GM18507 (cell line): ENCODE results near the gene SLC9A7.

Experiments used
- DNase-seq: peaks from one replicate; pipeline ENCODE4 v3.0.0; 2011; ENCODE audit warnings: low read depth; ENCODE audit not compliant: insufficient read length; ENCODE audit errors: extremely low spot score
- FAIRE-seq: peaks from 2 replicates; lab custom pipeline; 2011; peaks lifted over from hg19 to GRCh38; lab: Jason Lieb, UNC

The SLC9A7 gene

DNA sequence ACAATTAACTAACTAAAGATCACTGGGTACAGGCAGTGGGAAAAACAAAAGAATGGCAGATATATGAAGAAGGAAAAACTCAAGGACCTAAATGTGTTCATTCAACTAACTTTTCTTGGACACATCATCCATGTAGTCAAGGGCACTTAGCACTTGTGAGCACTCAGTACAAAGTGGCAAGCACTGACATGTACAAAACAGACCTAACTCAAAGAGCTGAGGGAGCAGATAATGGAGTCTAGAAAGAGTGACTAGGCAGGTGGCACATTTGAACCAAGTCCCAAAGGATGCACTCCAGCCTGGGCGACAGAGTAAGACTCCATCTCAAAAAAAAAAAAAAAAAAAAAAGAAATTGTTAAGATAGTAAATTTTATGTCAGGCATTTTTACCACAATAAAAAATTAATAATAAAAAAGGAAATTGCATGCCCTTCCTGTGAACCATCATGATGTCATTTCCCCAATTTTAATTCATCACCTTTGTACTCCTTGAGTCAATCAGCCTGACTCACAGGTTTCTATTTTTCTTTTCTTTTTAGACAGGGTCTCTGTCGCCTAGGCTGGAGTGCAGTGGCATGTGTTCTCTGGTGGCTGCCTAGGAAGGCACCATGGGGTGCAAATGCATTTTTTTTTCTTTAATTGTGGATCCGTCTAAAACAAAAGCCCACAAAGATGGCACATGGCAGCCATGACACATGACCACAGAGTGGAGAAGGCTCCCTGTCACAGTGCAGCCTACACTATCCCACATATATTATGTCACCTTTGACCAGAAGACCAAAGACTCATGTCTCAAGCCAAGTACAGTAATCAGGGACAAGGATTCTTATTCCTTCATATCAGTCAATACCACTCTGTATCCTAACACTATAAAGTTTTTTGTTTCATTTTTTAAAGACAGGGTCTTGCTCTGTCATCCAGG lies 93.4 kb downstream of the SLC9A7 start:
- FAIRE-seq (no peak), DNase-seq (no peak)

DNA sequence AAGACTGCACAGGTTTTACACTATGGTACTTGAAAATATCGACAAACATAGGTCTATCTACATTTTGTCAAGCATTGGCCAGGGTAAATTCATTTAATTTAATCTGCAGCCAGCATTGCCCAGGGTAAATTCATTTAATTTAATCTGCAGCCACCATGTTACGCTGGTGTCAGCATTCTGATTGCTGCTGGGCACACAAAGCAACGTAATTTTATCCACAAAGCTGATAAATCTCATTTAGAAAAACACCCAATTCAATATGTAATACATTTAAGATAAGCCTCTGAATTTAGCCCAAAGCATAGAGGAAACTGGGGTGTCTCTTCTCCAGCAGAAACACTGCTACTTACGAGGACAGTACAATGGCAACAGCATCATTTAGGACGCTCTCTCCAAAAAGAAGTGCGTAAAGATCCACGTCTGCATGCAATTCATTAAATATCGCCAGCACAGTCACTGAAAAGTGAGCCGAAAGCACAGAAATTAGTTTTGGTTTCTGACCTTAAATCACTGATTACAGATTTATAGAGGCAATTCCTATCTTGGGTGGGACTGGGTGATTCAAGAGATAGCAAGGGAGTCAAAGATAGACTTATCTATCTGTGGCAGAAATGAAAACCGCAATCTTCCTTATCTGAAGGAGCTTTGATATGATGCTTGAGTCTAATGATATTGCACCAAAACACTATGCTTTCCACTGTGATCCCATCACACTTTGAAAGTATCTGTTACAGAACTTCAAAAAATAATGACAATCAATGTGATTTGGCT lies 96.5 kb downstream of the SLC9A7 start:
- FAIRE-seq (no peak), DNase-seq (no peak)

DNA sequence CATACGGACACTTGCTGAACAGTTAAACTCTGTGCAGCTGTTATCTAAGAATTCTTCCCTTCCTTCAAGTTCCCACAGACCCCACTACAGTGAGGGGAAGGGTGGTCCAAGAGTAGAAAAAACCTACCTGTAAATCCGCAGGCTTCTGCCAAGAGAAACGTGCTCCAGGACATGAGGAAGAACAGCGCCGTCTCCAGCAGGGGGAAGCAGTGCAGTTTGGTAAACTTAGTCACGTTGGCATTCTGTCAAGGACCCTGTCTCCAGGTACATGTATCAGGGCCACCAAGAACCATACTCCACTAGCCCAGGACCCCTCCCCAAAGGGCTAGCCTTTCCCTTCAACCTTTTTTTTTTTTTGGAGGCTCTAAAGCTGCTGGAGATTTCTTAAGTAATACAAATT lies 105.4 kb downstream of the SLC9A7 start:
- no peak for FAIRE-seq
- no peak for DNase-seq

DNA sequence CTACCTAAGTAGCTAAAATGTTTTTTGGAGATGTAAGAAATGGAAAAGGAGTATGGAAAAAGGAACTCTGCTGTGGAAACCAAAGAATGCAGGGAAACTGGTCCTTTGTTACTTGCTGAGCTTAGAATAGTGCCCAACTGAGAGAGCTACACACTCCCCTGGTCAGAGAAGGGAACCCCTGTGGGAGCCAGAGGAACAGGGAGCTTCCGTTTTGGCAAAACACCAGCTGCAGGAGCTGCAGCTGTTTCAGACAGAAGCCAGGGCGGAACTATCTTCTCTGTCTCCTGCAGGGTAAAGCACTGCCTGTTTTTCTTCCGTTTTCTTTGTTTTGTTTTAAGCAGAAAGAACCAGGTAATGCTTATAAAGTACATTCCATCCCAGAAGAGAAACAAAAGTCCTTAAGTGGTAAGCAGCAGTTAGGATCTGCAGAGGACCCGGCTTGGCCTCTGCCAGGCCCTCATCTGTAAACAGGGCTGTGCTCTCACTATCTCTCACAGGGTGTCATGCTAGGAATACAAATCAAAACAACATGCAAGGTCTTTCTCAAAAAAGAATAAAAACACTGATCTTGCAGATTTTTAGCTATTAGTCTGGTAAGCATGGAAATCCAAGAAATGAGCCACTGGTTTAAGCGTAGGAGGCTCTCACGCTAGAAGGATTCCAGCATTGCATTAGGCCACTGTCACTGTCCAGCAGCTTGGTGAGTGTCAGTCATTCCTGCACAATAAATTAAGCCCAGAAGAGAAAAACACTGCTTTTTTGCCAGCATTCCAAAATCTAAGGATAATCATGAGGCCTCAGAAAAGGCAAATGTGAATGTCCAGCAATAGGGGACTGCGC lies 109.3 kb downstream of the SLC9A7 start:
- DNase-seq (no peak), FAIRE-seq (no peak)

DNA sequence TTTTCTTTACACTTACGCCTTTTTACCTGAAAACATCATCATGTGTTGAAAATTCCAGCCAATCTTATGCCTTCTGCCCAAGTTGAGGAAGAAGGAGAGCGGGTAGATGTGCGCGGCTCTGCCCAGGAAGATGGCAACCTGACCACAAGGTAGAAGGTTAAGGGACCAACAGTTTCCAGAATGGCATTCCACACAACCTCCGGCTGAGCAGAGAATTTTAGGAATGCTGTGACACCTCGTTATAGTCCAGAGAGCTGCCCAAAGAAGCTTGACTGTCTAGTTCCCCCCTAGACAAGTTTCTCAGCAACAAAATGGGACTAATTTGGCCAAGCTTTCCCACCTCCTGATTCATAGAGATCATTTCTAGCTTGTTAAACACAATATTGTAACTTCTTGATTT lies 110.3 kb downstream of the SLC9A7 start:
- no peak for DNase-seq
- no peak for FAIRE-seq

DNA sequence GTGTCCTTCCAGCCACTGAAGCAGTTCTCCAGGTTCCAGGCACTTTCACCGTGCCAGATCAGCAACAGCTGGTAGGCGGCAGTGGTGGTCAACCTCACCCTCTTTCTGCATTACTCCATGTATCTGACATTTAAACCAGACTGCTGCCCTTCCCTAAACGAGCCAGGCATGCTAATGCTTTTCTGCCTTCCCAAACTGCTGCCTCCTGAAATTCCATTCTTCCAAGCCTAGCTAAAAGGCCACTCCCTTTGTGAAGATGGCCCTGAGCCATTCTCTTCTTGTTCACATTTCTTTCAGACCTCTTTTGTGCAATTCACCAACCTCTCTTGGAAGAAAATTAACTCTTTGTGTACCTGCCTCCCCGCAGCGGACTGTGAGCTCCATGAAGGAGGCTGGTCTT lies 111.7 kb downstream of the SLC9A7 start:
- FAIRE-seq (no peak), DNase-seq (no peak)

DNA sequence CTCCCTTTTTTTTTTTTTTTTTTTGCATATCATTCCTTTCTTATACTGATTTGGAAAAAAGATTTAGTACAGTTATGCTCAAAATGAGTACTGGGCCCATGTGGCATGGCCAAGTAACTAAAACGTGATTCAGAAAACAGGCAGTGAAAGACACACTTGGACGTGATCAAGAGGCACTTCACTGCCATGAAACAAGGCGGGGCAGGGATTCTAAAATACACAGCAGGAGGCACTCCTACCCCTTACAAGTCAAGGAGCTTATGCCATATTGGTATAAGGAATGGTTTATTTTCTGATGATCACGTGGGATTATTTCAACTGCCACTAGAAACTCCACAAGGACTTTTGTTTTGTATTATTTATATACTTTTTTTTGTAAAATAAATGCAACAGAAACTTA lies 113.3 kb downstream of the SLC9A7 start:
- no peak for DNase-seq
- no peak for FAIRE-seq

DNA sequence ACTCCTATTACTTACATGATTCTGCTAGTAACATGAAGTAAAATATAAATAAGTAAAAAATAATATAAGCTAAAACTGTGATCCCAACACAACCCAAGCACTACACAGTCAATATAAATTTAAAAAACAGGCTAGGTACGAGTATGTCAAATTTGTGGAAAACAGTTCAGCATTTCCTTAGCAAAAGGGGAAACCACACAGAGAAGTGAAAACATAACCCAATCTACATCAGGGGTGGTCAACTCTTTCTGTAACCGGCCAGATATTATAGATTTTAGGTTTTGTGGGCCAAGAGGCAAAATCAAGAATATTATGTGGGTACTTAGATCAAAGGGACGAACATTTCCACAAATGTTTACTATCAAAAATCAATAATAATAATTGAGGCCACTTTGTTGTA lies 115.3 kb downstream of the SLC9A7 start:
- FAIRE-seq (peak; percentile 59), DNase-seq (no peak)

DNA sequence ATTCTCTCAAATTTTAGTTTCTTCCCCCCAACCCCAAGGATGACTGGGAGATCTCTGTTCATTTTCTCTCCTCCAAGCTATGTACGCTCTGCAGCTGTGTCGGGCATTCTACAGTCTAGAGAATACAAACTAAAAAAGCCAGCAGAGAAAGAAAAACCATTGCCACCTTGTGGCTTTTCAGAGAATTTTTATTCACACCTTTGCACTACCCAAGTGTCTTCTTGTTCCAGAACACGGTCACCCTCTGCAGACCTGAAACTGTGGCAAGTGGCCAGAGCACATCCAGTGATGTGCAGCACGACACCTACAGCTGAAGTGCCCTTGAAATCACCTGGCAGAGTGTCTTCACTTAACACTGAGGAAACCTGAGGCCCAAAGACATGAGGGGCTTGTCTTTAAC lies 116.8 kb downstream of the SLC9A7 start:
- DNase-seq (no peak), FAIRE-seq (peak; percentile 82)

DNA sequence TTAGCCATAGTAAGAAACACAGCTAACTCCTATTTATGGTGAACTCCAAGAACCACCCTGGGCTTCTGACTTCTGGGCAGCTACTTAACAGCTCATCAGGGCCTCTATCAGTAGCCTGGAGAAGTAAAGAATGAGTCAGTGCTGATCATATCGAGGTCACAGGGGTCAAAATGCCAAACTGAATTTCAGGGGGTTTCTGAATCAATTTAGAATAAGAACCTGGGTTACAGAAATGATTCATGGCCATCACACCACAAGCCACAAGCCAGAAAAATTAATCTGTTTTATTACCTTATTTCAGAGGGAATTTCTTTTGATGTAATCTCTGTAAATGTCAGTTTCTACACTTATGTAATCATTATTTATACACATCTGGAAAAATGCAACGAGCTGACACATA lies 121.0 kb downstream of the SLC9A7 start:
- DNase-seq, result no peak
- FAIRE-seq, result no peak

DNA sequence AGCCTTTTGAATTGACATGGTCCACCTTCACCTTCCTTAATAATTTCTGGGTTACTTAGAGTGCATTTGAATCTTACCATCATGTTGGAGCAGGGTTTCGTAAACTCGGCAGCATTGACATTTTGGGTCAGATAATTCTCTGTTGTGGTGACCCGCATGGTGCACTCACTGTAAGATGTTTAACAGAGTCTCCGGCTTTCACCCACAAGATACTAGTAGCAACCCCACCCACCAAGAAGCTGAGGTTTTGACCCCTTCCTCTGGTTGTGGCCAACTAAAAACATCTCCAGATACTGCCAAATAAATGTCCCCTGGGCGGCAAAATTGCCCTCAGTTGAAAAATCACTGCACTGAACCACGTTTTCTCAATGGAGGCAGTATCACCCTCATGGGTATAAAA lies 122.7 kb downstream of the SLC9A7 start:
- no peak for DNase-seq
- peak; percentile 73 for FAIRE-seq

DNA sequence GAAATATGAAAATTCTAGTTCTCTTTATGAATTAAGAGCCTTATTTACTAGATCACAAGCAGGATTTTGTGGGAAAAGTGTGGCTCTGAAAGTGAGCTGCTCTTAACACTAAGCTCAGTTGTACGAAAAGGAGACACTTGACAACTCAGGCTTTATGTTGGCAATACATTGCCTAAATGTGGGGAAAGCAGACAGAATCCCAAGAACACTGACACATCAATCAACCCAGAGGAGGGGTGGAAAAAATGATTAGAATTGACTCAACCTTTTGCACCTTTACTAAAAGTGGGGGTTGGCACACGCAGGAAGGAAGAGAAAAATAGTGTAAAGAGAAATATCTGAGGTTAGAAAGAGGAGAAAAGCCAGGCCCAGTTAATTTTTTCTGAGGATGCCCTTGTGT lies 123.7 kb downstream of the SLC9A7 start:
- FAIRE-seq, result peak; percentile 78
- DNase-seq, result no peak

DNA sequence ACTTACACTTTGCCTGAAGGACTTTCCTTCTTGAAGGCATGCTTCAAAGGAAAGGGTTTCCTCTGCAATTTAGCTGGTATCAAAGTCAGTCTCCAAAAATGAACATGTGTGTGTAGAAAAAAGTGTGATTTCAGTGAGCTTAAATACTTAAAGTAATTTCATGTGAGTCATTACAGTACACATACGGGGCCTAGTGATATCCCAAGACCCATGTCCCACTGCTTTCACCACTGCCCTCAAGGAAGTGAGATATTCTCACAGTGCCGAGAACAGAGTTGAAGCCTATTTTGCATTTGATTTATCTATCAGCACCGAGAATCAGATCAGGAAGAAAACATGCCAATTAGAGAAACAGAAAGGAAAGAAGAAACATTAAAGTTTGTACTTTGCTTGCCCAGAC lies 124.3 kb downstream of the SLC9A7 start:
- DNase-seq (no peak), FAIRE-seq (peak; percentile 68)

DNA sequence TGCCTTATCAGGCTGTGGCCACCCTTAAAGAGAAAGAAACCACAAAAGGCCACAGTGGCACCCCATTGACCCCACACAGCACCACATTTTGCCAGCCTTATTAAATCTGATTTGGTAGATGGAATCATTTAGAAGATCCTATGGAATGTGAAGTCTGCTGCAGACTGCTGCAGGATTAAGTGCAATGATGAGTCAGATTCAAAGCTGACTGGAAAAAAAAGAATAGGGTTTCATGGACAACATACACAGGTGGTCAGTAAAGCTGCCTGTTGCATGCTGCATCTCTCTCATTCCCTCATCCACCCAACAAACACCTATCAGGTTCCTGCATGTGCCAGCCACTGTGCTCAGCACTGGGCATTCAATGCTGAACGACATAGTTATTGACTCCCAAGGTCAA lies 128.8 kb downstream of the SLC9A7 start:
- FAIRE-seq (peak; percentile 41), DNase-seq (no peak)

DNA sequence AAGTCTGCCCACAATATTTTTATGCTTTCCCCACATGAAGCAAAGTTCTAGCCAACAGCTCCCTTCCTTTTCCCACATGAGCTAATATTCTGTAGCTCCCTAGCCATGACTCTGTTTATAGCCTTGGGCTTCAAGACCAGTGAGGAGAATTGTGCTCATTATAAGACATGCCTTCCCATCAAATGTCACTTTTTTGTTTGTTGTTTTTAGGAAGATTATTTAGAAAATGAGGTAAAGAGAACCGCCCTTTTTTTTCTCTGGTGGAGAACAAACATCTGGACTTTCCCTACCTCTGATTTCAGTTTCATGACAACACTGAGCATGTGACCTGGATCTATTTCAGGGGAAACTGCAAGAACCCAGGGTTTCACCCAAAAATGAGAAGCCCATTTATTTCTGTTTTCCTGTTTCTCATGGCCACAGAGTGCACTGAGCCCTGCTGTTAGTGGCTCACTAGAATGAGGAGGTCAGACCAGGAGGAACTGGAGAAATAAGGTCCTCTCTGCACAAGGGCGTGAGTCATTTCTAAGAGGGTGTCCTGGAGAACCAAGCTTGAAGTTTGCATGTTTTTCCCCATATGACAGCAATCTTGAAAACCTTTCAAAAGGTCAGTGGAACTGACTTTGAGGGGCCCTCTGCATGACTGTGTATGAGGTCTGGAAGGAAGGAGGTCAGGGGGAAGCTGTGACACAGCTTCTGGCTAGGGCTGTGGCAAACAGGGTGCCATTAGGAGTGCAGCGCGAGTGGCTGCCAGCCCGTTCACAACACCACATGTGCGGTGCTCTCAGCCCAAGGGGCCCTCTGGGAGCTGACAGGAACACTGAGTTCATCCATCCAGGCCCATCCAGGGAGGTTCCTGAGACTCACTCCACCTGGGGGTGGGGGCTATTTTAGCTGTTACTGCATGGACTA lies 130.2 kb downstream of the SLC9A7 start:
- DNase-seq (no peak), FAIRE-seq (peak; percentile 99)

DNA sequence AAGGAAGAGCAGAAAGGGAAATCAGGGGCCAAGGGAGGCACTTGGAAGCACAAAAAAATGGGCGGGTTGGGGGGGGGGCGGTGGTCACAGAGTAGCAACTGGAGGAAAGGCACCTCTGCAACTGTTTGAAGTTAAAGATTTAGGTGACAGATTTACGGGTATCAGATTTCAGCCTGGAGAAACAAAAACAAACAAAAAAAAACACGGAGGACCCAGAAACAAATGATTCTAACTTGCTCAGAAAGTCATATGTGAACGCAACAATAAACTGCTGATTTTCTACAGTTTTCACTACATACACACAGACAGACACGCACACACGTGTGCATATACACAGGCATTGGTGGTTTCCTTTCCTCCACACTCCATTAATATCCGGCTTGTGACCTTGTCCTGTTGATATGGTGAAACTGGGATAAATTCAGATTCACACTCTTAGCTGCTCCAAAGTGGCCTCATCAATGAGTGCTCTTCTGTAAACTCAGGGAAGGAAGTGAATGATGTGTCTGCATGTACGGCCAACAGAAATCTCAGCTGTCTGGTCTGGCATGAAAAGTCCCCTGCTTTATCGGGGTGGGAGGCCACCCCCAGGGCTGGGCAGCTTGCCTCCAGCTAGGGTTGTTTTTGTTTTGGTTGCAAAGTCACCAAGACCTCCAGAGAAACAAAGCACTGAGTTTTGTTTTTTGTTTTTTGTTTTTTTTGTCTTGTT lies 131.1 kb downstream of the SLC9A7 start:
- DNase-seq (no peak), FAIRE-seq (peak; percentile 47)

DNA sequence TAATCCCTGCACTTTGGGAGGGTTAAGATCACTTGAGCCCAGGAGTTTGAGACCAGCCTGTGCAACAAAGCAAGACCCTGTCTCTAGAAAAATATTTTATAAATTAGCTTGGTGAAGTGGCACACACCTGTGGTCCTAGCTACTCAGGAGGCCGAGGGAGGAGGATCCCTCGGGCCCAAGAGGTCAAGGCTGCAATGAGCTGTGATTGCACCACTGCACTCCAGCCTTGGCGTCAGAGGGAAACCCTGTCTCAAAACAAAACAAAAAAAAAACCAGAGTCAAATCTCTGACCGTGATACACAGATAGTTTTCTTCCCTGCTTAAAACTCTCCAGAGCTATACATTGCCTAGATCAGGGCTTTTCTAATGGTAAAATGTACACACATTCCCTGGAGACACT lies 131.9 kb downstream of the SLC9A7 start:
- peak; percentile 38 for FAIRE-seq
- DNase-seq, result no peak

DNA sequence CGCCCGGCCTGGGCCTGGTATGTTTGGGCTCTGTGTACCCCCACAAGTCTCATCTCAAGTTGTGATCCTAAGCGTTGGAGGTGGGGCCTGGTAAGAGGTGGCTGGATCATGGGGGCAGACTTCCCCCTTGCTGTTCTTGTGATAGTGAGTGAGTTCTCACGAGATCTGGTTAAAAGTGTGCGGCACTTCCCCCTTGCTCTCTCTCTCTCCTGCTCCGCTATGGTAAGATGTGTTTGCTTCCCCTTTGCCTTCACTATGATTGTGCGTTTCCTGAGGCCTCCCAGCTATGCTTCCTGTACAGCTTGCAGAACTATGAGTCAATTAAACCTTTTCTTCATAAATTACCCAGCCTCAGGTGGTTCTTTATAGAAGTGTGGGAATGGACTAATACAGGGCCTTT lies 132.4 kb downstream of the SLC9A7 start:
- DNase-seq (no peak), FAIRE-seq (peak; percentile 79)
